MM.1S (cell line): ENCODE results near the gene SERPINA9.
"Not testable (repeated sequence)": the region's sequence is repeated elsewhere in the genome, so short reads cannot be mapped to it uniquely, and the experiment has no call there.

Source experiments
- CTCF ChIP-seq: fragments of 300-600 bp; sonication (generic); IDR thresholded peaks from 2 replicates; pipeline ENCODE4 v1.5.1; 2016; ENCODE audit warnings: antibody characterized with exemption, low read length, mixed read lengths
- EZH2 ChIP-seq: fragments of 300-600 bp; sonication (generic); optimal IDR thresholded peaks from 2 replicates; pipeline ENCODE3; 2017; ENCODE audit warnings: low read depth, mild to moderate bottlenecking, antibody characterized with exemption, low read length, mixed read lengths
- EZH2phosphoT487 ChIP-seq: fragments of 300-600 bp; sonication (generic); IDR thresholded peaks from 2 replicates; pipeline ENCODE4 v1.6.1; 2018; ENCODE audit warnings: antibody characterized with exemption, low read length

- not testable (repeated sequence) for TF ChIP-seq CTCF, EZH2phosphoT487, EZH2
Measured at GRCh38 chr14:94482132-94483070, 6.4 kb upstream of the SERPINA9 start.
